ENCODE data around the gene LYPD3.

GRCh38 chr19:43490759-43491158 lies 25.4 kb upstream of the LYPD3 start:
- no peak for TF ChIP-seq POLR2A (IDR thresholded peaks at IDR 0.05; ENCODE audit: extremely low read depth, insufficient read length)
- no peak for TF ChIP-seq CTCF (IDR thresholded peaks at IDR 0.05; ENCODE audit: low read depth, low read length)
